Ovary (tissue), 9 donors: ENCODE results near the gene KCNJ9. TPM values are rescaled to one million over a fixed set of nuclear protein-coding genes. Genes with fewer than 3 reads are reported as not detected.

Source experiments
- DNase-seq, 5 donors: peaks; one replicate each; pipeline ENCODE4 v3.0.0-alpha.2; 2019 to 2020
- H3K27ac ChIP-seq, 2 donors: fragments of 200-600 bp; one replicate each; pipeline versions ENCODE4 v1.5.1 to v1.8.0; 2019 to 2022
- H3K27me3 ChIP-seq: fragments of 200-600 bp; one replicate; pipeline ENCODE4 v1.8.0; 2022
- H3K36me3 ChIP-seq: fragments of 200-600 bp; sonication (generic); one replicate; pipeline ENCODE4 v1.5.1; 2019
- H3K4me1 ChIP-seq: one replicate; pipeline ENCODE4 v1.8.1; 2013; ENCODE audit warnings: mild to moderate bottlenecking, moderate library complexity; ENCODE audit not compliant: insufficient read depth
- H3K4me3 ChIP-seq: fragments of 200-600 bp; sonication (generic); one replicate; pipeline ENCODE4 v1.5.1; 2017
- H3K9me3 ChIP-seq, 2 donors: fragments of 200-600 bp in 1 of 2; sonication (generic) in 1 of 2; one replicate each; pipeline versions ENCODE4 v1.5.1 to v1.8.1; 2013 to 2019; ENCODE audit warnings: mild to moderate bottlenecking in 1 of 2, moderate library complexity in 1 of 2
- EP300 ChIP-seq: sonication (generic); formaldehyde crosslinking; IDR thresholded peaks from one replicate; pipeline ENCODE4 v1.6.1; 2017; ENCODE audit warnings: antibody characterized with exemption
- POLR2A ChIP-seq: fragments of 450-650 bp; IDR thresholded peaks from one replicate; pipeline ENCODE4 v1.6.1; 2017; ENCODE audit warnings: antibody characterized with exemption, mild to moderate bottlenecking, moderate library complexity
- WGBS, 3 donors: extraction: QIAGEN DNeasy Blood & Tissue Kit in 1 of 3; methylation state at CpG; one replicate each; pipeline versions ENCODE4 v1.1.5 to v1.1.7; 2013 to 2017; 5-methylcytosine and 5-hydroxymethylcytosine counted together
- intact Hi-C, 4 donors: fragments of 100-400 bp; cut with DNase I; formaldehyde crosslinking; loops; one replicate each; pipeline versions ENCODE4 v1.11.0 to v1.15.1; 2022 to 2023
- polyA plus RNA-seq, 2 donors: library from polyadenylated mRNA; stranded (reverse); fragments of 200-250 nt in 1 of 2; fragments of 350-450 nt in 1 of 2; fragmentation: Illumina TruSeq in 1 of 2; extraction: RNeasy Lipid Tissue Mini Kit (QIAGEN cat#74804) in 1 of 2; gene quantifications; one replicate each; pipeline ENCODE4 v1.2.3, GENCODE V29; 2013 to 2014
- total RNA-seq, 7 donors: library from RNA; depleted of rRNA in 2 of 7; stranded (reverse); fragments of >200 nt in 2 of 7; fragmentation: NEBNext Ultra II Directional in 3 of 7; extraction: Animal tissue kit (Norgen Biotek cat#: 25700) in 3 of 7; gene quantifications; one replicate each; pipeline versions ENCODE4 v1.1.0 to v1.2.4, GENCODE V29; 2016 to 2023
- TF ChIP-seq, protein P1 (sequence below), 3 donors: fragments of 450-650 bp in 2 of 3; fragments of 200-600 bp in 1 of 3; IDR thresholded peaks; one replicate each; pipeline versions ENCODE4 v1.5.1 to v1.8.0; 2016 to 2022; ENCODE audit warnings: antibody characterized with exemption in 3 of 3, mild to moderate bottlenecking in 1 of 3
- donor health status: DM: no; HTN: no; CAD: no; lungs with moderate emphysema.
- donor health status: DM: no; HTN: no; CAD: no.
- donor health status: Bipolar disorder and iron deficiency.
- donor health status: DM: yes; HTN: yes; CAD: no.
- donor health status: DM: no; HTN: no; CAD: no.
- donor health status: DM: yes; HTN: yes; CAD: no.

Gene KCNJ9
- total and polyA plus RNA-seq, 9 donors = 0.01 TPM; not detected in 8

DNA sequence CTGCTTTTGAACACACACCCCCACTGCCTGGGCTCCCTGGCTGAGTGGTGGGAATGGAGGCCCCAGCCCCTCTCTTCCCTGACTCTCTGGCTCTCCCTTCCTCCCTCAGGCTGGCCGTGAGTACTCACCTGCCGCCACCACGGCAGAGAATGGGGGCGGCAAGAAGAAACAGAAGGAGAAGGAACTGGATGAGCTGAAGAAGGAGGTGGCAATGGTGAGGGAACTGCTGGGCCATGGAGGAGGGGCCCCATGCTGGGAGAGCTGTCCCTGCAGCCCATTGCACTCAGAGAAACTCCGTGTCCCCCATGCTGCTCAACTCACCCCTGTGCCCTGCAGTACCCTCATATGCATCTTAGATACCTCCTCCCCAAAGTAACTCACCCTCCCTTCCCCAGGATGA is 39.5 kb downstream of the KCNJ9 start:
- Histone ChIP-seq H3K27ac (no peak overlapping the region), H3K27me3 (no peaks in the 10 kb centered on the region), H3K4me3 (no peak overlapping the region), H3K4me1 (peaks cover 9% of the 10 kb centered on the region), H3K9me3 (no peaks in the 10 kb centered on the region), H3K36me3 (no peaks in the 10 kb centered on the region)
- TF ChIP-seq POLR2A (no peak), EP300 (no peak)
- TF ChIP-seq, protein P1, sequence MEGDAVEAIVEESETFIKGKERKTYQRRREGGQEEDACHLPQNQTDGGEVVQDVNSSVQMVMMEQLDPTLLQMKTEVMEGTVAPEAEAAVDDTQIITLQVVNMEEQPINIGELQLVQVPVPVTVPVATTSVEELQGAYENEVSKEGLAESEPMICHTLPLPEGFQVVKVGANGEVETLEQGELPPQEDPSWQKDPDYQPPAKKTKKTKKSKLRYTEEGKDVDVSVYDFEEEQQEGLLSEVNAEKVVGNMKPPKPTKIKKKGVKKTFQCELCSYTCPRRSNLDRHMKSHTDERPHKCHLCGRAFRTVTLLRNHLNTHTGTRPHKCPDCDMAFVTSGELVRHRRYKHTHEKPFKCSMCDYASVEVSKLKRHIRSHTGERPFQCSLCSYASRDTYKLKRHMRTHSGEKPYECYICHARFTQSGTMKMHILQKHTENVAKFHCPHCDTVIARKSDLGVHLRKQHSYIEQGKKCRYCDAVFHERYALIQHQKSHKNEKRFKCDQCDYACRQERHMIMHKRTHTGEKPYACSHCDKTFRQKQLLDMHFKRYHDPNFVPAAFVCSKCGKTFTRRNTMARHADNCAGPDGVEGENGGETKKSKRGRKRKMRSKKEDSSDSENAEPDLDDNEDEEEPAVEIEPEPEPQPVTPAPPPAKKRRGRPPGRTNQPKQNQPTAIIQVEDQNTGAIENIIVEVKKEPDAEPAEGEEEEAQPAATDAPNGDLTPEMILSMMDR (IDR thresholded peaks at IDR 0.05) = no peak
- WGBS, 3 donors = 77 to 86% (median 84%) methylated on average over 5 of the region's 5 CpGs
- intact Hi-C loops = no loop called here
- no peak for DNase-seq

DNA sequence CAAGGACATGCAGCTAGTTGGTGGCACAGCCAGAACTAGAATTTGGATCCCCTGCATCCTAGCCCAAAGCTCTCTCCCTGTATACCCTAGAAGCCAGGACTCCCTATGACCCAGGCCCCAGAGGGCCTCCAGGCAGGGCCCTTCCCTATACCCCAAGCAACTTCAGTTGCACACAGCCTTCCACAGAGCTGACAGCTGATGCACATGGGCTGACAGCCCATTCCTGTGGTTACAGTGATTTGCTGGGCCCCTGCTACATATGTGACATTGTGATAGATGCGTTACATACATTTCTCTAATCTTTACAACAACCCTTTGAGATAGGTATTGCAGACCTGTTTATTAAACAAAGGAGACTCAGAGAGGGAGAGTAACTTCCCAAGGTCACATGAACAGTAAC is 40.0 kb downstream of the KCNJ9 start:
- TF ChIP-seq, protein P1 (IDR thresholded peaks at IDR 0.05) = no peak
- peaks cover 9% of the 10 kb centered on the region for H3K4me1 ChIP-seq
- no peaks in the 10 kb centered on the region for H3K27me3 ChIP-seq
- intact Hi-C loops = no loop called here
- no peaks in the 10 kb centered on the region for H3K9me3 ChIP-seq
- 87 to 89% (median 88%) methylated on average over 1 of the region's 1 CpG for WGBS, 3 donors
- H3K36me3 ChIP-seq = no peaks in the 10 kb centered on the region
- no peak overlapping the region for H3K27ac ChIP-seq
- no peak overlapping the region for H3K4me3 ChIP-seq
- DNase-seq = no peak

DNA sequence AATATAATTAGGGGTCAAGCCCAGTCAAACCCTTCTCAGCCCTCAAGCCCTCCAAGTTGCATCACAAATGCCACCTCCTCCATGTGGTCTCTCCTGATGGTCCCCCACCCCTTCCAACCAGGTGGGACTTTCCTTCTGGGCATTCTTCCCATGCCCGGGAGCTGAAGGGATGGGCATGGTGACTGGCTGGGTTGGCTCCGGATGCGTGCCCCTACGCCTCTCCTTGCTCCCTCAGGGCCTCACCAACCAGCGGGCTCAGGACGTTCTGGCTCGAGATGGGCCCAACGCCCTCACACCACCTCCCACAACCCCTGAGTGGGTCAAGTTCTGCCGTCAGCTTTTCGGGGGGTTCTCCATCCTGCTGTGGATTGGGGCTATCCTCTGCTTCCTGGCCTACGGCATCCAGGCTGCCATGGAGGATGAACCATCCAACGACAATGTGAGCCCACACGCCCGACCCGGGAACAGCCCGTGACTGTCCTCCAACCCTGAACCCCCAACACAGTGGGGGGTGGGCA is 41.7 kb downstream of the KCNJ9 start:
- Histone ChIP-seq H3K27me3 (no peaks in the 10 kb centered on the region), H3K4me1 (peaks cover 7% of the 10 kb centered on the region), H3K4me3 (no peak overlapping the region), H3K27ac (no peak overlapping the region), H3K36me3 (no peaks in the 10 kb centered on the region), H3K9me3 (no peaks in the 10 kb centered on the region)
- TF ChIP-seq, protein P1 (IDR thresholded peaks at IDR 0.05) = no peak
- TF ChIP-seq POLR2A (no peak), EP300 (no peak)
- intact Hi-C loops = no loop called here
- 85 to 91% (median 86%) methylated on average over 16 of the region's 16 CpGs for WGBS, 3 donors
- no peak for DNase-seq

DNA sequence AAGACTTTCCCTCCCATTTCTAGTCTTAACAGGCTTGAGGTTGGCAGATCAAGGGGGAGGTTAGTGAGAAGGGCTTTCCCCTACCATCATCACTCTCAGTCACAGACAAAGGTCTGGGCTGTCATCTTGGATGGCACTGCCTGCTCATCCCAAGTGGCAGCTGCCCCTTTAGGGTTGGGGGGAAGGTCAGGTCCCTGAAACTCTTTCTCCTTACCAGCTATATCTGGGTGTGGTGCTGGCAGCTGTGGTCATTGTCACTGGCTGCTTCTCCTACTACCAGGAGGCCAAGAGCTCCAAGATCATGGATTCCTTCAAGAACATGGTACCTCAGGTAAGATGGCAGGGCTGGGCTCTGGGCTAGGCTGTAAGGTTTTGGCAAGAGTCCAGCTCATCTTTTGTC is 42.4 kb downstream of the KCNJ9 start:
- Histone ChIP-seq H3K36me3 (no peaks in the 10 kb centered on the region), H3K27me3 (no peaks in the 10 kb centered on the region), H3K27ac (no peak overlapping the region), H3K4me1 (peaks cover 2% of the 10 kb centered on the region), H3K4me3 (no peak overlapping the region), H3K9me3 (no peaks in the 10 kb centered on the region)
- DNase-seq = no peak
- intact Hi-C loops = no loop called here
- TF ChIP-seq EP300 (no peak), POLR2A (no peak)
- TF ChIP-seq, protein P1 (IDR thresholded peaks at IDR 0.05) = no peak
